ENCODE measurements around the gene NCKAP5.

Gene NCKAP5

GRCh38 chr2:133400411-133400810 lies 167.9 kb downstream of the NCKAP5 start:
- DNase-seq (ENCODE audit: low read depth in 2 of 3, low spot score in 1 of 3), result no peak

DNA sequence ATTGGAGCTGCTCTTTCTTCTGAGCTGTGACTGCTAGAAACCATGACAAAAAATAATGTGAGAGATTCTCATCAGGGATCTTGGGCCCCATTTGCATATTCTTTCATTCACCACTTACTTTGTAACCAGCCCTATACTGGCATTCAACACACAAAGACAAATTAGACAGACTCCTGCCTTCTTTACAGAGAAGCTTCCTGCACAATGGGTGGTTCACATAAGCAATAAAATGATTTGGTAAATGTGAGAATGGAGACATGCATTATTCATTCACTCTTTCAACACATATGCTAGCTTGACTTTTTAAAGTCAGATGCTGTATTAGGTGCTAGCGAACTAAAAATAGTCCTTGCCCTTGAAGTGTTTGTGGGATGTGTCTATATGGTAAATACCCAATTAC lies 174.4 kb downstream of the NCKAP5 start:
- DNase-seq (ENCODE audit: low read depth in 2 of 3, low spot score in 1 of 3), result no peak

DNA sequence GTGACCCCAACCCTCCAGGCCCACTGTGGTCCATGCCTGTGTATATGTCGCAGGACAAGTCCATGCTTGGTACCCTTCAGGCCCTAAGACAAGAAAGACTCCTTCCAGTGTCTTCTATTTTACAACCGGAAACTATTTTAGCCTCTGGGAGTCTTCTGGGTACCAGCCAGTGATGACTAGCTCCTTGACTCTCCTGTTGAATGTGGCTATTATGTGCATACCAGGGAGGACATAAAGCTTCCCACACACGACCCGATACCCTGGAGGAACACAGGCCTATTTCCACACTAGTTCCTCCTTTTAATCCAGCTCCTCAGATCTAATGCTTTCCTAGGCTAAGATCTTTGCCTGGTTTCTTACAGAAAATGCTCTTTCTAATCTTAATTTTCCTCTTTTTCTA lies 178.1 kb downstream of the NCKAP5 start:
- no peak for DNase-seq (ENCODE audit: low read depth in 2 of 3, low spot score in 1 of 3)

DNA sequence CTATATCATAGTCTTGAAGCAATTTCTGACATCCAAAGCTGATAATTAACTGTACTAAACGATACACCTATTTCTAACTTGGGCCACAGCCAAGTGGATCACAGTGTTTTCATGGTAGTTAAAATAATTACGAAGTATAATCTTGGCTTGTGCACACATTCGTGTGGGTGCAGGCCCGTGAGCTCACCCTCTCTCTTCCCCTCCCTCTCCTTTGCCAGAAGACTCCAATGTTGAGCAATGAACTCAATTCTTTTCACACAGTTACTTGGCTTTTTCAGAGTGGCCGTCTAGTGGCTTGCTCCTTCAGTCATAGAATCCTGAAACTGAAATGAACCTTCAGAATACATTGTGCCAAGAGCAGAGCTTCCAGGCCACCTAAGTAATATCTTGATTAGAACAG lies 178.7 kb downstream of the NCKAP5 start:
- no peak for DNase-seq (ENCODE audit: low read depth in 2 of 3, low spot score in 1 of 3)

DNA sequence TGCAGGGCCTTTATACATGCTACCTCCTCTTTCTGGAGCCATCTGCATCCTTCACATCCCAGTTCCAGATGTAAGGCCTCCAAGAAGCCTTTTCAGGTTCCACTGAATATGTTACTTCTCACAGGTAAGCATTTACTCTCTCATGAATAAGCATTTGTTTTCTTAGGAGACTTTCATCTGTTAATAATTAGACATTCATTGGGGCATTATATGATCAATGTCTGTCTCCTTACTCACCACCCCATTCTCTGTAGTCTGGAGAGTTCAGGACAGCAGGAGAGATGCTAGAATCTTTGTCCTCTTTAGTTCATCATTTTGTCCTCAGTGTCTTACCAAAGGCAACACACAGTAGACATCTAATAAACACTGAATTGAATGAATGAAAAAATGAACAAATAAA lies 185.7 kb downstream of the NCKAP5 start:
- no peak for DNase-seq (ENCODE audit: low read depth in 2 of 3, low spot score in 1 of 3)

DNA sequence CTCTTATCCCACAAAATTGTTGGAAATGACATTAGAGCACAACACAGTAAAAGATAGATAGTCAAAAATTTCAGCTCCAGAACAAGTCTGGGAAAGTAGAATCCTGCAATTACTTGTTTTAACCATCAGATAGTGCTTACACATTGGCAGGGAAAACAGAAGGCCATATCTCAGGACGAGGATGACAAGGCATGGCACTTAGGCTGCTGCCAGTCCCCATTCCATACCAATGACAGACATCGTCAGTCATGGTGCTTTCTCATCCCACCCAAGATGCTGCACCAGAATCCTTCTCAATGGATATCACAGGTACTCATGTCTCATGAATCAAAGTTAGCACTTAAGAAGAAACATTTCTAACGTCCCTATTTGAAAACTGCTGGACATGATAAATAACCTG lies 187.3 kb downstream of the NCKAP5 start:
- no peak for DNase-seq (ENCODE audit: low read depth in 2 of 3, low spot score in 1 of 3)

DNA sequence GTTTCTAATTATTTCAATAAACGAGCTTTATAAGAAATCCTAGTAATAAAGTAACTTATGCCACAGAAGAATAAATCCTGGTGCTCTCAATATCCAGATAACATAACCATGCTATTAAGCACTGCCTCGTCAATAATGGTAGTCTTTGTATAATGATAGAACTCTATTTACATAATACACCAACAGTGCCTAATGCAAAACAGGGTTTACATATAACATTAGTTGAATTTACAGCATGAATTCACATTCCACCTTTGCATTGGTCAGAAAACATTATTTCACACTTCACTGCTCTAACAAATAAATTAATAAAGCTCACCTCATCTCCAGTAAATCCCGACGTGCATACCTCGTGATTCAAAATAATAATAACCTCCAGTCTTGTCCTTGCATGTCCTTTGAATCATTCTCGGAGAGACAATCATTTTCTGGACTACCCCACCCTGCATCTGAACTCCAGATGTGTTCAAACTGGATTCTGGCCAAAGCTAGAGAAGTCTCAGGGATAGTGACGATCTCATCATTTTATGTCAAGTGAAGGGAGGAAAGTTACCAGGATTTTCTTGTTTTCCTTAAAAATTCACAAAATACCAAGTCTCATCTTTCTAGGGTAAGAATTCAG lies 189.2 kb downstream of the NCKAP5 start:
- DNase-seq (ENCODE audit: low read depth in 2 of 3, low spot score in 1 of 3), result no peak

DNA sequence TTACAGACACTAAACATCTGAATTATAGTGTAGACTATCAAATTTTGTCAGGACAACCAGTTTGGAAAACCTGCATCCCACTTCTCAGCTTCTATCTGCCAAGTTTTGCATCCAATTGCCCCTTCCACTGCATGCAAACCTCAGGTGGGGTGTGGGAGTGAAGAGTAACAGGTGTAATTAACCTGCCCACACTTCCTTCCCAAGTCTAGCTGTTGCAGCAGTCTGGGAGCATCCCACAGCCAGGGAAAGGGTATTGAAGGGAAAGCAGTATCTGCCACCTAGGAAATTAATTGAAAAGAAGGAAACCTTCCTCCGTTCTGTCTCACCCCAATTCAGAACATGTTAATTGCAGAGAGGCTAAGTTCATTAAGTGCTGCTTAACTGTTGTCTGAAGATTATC lies 189.9 kb downstream of the NCKAP5 start:
- no peak for DNase-seq (ENCODE audit: low read depth in 2 of 3, low spot score in 1 of 3)

GRCh38 chr2:133377599-133377998 lies 190.7 kb downstream of the NCKAP5 start:
- DNase-seq (ENCODE audit: low read depth in 2 of 3, low spot score in 1 of 3), result no peak

- no peak for DNase-seq (ENCODE audit: low read depth in 2 of 3, low spot score in 1 of 3)
Measured at GRCh38 chr2:133377021-133377481, 191.2 kb downstream of the NCKAP5 start.

DNA sequence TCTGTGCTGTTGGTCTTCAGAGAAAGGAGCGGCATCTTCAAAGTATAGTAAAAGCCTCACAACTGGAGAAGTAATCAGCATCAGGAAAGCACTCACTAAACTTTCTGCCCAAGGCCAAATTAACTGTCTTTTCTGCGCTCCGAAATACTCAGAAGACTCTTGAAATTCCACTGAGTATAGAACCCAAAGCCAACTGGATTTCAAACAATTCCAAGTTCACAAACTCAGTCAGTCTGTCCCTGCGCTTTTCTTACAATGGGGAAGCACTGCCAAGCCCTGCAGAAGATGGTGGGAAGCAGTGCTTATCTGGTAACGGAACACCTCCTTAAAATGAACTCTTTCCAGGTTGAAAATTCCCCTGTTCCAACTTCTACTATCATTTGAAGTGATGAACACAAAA lies 193.5 kb downstream of the NCKAP5 start:
- no peak for DNase-seq (ENCODE audit: low read depth in 2 of 3, low spot score in 1 of 3)

DNA sequence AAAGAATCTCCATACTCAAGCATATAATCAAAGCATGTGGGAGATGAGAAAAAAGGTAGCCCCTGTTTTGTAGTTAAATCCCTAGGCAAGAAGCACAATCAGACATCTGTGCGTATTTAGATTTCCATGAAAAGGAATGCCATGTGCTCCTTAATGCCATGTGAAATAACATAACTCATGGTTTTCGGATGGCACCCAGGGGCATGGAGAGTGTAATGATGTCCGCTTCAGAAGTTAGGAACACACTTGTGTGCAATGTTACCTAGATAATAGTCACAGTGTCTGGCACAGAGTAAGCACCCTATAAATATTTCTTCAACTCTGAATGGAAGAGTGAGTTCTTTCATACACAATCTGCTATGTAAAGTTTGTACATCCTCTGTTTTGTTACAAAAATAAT lies 197.0 kb downstream of the NCKAP5 start:
- DNase-seq (ENCODE audit: low read depth in 2 of 3, low spot score in 1 of 3), result no peak

- DNase-seq (ENCODE audit: low read depth in 2 of 3, low spot score in 1 of 3), result no peak
Measured at GRCh38 chr2:133369901-133370658, 198.2 kb downstream of the NCKAP5 start.

DNA sequence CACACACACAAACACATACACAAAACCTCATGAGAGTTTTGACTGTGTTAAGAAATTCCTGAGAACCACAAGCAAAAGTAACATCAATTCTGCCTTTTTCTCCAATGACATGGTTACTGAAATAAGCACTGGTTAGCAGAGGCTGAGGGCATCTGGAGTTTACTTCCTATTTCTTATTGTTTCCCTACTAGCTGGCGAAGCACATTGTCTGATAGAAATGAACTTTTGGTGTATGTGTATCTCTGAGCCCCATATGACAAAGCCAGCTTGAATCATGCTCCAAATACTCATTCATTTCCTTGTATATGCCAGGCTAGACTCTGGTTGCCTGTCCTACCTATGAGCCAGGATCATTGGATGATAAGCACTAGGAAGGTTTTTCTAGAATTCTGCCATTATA lies 203.1 kb downstream of the NCKAP5 start:
- no peak for DNase-seq (ENCODE audit: low read depth in 2 of 3, low spot score in 1 of 3)

DNA sequence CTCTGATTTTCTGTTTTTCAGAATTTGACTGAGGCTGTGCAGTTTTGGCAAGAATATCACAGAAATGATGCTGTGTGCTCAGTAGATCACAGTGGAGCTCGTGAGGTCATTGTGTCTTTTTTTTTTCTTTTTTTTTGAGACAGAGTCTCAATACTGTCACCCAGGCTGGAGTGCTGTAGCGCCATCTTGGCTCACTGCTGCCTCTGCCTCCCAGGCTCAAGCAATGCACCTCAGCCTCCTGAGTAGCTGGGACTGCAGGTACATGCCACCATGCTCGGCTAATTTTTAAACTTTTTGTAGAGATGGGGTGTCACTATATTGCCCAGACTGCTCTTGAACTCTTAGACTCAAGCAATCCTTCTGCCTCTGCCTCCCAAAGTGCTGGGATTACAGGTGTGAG lies 203.6 kb downstream of the NCKAP5 start:
- no peak for DNase-seq (ENCODE audit: low read depth in 2 of 3, low spot score in 1 of 3)

DNA sequence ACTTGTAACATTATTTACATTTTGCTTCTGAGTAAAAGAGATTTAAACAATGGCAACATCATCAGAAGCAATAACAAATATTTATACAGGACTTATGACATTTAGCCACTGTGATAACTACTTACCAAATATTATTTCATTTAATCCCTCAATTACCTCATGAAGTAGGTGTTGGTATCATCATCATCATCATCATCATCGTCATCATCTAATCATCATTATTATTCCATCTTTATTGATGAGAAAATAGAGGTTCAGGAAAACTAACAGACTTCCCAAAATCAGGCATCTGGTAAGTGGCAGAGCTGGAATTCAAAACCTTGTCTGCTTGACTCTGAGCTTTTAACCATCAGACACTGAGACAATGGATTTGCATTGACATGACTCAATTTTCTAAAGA lies 204.4 kb downstream of the NCKAP5 start:
- DNase-seq (ENCODE audit: low read depth in 2 of 3, low spot score in 1 of 3), result no peak

GRCh38 chr2:133362061-133362476 lies 206.2 kb downstream of the NCKAP5 start:
- DNase-seq (ENCODE audit: low read depth in 2 of 3, low spot score in 1 of 3), result no peak

- DNase-seq (ENCODE audit: low read depth in 2 of 3, low spot score in 1 of 3), result no peak
Measured at GRCh38 chr2:133360882-133361281, 207.4 kb downstream of the NCKAP5 start.

DNA sequence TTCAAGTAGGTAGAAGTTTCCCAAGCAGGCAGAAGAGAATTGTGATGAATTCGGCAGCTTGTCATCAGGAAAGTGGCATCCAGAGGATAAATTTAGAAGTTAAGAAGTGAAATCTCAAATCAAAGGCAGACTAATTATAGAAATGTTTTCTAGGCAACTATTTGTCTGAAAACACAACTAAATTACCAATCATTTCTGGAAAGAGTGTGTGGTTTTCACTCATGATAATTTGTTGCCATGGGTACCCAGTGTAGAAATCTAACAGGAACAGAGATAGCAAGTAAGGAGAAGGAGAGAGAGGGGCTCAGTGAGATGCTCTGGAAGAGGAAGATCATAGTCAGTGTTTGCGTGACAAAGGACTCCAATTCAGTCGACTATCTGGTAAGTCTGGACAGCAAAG lies 208.1 kb downstream of the NCKAP5 start:
- no peak for DNase-seq (ENCODE audit: low read depth in 2 of 3, low spot score in 1 of 3)

DNA sequence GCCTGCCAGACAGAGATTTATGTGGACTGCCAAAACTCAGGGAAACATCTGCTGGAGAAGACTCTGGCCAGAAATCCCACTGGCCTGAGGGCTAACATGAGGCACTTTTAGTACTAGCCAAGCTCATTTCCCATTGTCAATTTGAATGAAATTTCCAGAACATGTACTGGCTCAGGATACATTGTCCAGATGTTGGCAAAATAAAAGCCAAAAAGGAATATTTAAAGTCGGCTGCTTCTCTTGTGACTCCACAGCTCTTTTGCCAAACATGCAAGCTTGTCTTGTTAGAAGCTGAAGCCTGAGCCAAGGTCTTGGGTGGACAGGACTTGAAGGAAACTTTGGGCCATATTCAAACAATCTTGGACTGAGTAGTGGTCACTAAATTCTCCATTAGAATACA lies 215.5 kb downstream of the NCKAP5 start:
- no peak for DNase-seq (ENCODE audit: low read depth in 2 of 3, low spot score in 1 of 3)

- DNase-seq (ENCODE audit: low read depth in 2 of 3, low spot score in 1 of 3), result no peak
Measured at GRCh38 chr2:133346654-133347053, 221.6 kb downstream of the NCKAP5 start.

DNA sequence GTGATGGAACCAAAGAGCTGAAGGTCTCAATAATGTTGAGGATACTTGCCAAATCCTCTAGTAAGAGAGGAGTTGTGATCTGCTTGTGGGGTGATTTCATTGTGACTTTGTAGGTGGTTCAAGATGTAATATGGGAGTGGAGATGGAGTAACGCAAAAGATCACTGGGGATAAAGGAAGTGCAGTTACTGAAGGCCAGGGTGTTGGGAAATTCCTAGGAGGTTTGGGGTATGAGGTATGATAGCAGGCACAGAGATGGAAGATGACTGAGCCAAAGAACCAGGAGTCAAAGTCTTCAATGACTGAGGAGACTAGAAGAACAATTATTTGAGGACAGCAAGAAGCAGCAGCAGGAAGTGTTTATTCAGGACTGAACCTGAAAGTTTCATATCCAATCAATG lies 222.6 kb downstream of the NCKAP5 start:
- no peak for DNase-seq (ENCODE audit: low read depth in 2 of 3, low spot score in 1 of 3)

DNA sequence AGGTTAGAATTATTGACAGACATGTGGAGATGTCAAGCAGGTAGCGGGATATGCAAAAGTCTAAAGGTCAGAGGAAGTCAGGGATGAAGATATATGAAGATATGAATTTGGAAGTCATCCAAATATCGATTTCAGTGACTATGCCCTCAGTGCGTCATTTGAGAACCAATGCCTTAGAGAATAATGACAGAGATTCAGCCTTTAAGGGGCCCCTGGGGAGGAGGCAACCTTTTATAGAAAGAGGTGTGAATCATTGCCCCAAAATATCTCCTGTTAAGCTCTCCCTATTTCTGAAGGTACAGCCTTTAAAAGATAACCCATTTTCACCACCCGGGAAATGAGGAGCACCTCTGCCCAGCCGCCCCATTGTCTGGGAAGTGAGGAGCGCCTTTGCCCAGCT lies 223.4 kb downstream of the NCKAP5 start:
- DNase-seq (ENCODE audit: low read depth in 2 of 3, low spot score in 1 of 3), result no peak
